8988T (cell line): Measurements from ENCODE around the gene KASH5.

Experiments used
- DNase-seq: peaks from one replicate; pipeline ENCODE4 v3.0.0; 2011

Gene KASH5

DNA sequence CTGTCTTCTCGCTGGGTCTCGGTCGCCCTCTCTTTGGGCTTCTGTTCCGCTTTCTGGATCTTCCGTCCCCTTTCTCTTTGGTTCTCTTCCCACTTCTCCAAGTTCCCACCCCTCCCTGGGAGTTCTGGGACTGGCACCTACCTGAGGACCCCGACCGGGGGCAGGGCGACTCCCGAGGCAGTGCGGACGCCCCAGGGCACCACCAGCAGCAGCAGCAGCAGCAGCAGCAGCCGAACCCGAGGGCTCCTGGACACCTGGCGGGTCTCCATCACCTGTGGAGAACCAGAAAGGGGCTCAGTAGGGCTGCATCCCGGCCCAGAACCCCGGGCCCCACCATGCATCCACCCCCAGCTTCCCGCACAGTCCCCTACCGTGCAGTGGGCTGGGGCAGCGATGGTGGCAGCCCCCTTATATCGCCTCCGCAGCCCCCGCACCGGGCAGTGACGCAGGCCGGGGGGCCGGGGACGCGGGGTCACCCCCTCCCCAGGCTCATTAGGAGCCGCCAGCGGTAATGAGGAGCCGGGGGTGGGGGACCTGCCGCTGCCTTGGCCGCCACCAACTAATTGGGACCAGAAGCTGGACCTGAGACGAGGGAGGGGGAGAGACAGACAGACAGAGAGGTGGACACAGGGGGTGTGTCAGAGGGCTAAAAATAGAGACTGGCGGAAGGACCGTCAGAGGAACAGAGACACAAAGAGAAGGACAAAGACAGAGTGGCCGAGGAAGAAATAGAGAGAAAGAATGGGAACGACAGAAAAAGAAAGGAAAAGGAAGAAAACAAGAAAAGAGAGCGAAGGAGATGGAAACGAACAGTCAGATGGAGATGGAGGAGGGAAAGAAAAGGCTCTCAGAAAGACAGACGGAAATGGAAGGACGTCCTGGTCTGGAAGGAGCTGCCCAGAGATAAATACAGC, 35.3 kb downstream of the KASH5 start, which contains the start of gene PTH2:
Gene PTH2, minus strand, starts transcription at position 371 of the 914 bp plus-strand sequence. Its CDS starts 102 bp downstream, at position 269.
- DNase-seq = no peak

DNA sequence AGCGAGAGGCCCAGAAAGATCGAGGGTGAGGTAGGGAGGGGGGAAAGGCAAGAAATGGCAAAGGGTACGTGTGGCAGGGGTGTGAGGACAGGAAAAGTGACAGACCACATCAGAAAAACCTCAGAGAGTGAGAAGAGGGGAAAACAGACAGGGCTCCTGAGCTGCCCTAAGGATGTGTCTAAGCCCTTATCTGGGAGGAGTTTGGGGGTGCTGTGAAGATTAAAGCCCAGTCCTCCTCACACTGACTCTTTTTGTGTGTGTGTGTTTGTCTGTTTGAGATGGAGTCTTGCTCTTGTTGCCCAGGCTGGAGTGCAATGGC, 35.9 kb downstream of the KASH5 start:
- no peak for DNase-seq

DNA sequence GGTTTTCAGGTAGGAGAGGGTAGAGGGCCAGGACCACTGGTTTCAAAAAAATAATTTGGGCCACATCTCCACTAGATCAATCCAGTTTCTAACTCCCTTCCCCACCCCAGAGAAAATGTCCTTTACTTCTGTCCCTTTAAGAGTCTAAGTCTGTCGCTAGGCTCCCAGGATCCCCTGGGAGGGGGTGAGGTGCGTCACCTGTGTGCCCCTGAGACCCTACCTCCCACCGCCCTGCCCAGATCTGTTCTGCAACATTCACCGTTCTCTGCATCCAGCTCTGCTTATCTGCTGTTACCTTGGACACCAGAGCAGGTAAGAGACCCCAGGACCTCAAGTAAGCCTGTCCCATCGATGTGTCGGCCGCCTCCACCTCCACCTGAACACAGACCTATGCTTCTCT, 37.1 kb downstream of the KASH5 start, which contains the start of gene GFY:
Gene GFY, plus strand, starts transcription at position 211 of the 400 bp plus-strand sequence. CDS start 1,043 bp downstream, outside the sequence.
- no peak for DNase-seq

DNA sequence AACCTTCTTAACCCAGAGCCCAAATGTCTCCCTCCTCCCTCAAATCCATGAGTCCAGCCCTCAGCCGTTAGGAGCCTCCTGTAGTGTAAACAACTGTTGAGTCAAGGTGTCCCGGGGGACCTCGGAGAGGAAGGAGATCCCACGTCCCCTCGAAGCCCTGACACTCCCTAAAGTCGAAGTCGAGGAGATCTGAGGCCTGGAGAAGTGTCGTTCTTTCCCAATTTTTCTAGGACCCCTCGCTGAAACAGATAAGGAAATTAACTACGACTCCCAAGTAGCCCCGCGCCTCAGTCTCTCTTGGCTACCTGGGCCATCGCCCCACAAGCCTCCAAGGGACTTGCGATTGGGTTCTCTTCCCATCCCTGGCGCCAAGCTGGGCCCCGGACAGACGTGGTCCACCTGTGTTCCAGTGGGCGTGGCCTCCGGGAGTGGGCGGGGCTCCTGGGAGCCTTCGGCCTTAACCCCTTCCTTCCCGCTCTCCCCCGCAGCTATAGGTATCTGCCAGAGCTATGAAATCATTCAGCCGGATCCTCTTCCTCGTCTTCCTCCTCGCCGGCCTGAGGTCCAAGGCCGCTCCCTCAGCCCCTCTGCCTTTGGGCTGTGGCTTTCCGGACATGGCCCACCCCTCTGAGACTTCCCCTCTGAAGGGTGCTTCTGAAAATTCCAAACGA, 38.0 kb downstream of the KASH5 start:
- no peak for DNase-seq

DNA sequence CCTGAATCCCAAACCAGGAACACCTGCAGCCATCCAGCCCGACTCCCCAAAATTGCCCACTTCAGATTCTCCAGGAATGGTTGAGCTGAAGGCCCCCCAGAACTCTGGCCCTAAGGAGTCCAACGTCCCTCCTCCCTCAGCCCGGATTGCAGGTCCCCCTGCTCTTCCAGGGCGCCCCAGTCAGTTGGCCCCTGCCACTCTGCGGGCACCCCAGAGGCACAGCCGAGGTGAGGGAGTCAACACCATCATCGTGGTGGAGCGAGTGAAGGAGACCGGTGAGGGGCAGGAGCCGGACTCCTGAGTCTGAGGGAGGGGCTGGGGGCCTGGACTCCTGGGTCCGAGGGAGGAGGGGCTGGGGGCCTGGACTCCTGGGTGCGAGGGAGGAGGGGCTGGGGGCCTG, 39.3 kb downstream of the KASH5 start:
- no peak for DNase-seq

DNA sequence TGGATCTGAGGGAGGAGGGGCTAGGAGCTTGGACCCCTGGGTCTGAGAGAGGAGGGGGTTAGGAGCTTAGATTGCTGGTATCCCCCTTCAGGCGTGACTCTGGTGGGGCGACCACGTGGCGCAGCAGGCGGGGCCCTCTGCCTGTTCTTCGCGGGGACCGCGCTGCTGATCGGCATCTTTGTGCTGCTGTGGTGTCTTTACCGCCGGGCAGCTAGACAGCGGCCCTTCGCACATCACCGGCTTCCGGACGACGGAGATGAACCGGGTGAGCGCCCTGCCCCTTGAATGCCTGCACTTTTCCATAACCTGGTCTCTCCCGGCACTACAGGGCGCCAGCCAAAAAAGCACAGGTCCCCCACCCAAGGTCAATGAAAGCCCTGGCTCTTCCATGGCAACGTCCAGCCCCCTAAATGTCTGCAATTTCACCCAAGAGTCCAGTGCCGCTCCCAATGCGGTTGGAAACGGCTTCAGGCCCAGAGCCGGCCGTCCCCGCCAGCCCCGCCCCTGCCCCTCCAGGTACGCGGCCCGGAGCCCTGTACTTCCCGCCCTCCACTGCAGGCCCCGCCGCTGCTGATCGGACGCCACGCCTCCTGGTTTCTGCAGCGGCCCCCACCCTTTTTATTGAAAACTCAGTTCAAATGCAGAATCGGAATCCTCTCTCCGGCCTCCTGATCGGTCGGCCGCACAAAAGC, 40.0 kb downstream of the KASH5 start:
- DNase-seq = no peak

DNA sequence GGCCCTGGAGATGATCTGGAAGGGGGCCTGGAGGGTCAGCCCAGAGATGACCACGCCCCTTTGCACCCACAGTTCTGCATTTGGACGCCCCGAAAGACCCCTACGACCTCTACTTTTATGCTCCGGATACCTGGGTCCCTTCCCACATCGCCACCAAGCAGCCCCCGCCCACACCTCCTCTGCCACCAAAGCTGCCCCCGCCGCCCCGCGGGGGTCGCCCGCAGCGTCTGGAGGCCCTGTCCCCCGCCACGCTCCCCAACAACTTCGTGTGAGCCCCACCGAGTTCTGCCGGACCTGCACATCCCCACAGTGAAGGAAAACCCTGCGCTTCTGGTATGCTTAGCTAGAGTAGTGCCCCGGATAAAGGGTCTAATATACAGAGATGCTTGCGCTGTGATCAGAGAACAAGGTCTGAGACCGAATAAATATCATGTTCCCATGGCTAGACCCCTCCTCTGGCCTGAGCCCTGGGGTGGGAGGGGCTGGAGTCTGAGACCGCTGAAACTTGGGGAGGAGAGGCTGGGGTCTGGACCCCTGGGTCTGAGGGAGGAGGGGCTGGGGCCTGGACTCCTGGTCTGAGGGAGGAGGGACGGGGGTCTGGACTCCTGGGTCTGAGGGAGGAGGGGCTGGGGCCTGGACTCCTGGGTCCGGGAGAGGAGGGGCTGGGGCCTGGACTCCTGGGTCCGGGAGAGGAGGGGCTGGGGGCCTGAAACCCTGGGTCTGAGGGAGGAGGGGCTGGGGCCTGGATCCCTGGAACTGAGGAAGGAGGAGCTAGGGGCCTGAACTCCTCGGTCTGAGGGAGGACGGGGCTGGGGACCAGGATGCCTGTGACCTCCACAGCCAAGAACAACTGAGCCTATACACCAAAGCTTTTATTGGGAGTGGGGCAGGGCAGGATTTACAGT, 40.8 kb downstream of the KASH5 start:
- DNase-seq = no peak

DNA sequence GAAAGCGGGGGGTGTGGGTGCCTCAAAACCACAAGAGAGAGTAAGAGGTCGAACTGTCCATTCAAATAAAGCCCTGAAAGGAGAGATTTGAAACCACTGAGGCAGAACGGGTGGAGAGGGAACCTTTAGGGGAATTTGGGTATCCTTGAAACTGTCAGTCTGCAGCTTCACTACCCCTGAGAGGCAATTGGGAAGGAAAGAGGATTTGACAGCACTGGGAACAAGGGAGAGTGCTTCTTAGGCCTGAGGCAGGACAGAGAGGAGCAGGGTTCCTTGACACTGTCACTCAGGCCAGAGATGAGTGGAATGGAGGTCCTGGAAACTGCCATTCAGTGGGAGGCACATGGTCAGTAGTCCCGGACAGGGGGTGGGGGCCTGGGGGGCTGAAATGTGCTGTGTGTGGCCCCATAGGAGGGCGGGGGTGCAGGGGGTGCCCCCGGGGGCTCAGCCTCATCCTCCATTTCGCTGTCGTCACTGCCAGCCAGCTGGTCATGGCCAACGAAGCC, 42.2 kb downstream of the KASH5 start:
- DNase-seq = no peak

DNA sequence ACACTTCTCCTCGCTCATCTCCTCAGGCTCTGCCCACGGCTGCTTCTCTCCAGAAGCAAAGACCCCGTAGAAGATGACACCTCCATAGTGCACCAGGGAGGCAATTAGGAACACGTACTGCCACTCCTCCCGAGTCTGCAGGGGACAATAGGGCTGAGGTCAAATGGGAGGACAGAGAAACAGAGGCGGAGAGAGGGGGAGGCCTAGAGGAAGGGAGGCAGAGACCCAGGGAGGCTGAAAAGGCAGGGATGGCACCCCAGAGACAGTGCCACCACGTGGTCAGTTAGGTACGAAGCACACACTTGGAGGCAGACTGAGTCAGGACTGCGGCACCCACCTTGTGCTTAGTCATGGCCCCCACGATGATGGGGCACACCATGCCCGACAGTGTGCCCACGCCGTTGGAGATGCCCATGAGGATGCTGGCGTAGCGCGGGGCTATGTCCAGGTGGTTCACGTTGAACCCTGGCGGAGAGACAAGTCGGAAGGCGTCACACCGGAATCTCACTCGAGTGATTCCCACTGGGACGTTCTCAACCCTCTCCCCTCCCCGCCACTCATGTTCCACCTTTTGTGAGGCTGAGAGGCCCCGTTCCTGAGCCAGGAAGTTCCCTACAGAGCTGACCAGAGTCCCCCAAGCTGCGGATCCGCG, 42.8 kb downstream of the KASH5 start:
- DNase-seq = no peak

DNA sequence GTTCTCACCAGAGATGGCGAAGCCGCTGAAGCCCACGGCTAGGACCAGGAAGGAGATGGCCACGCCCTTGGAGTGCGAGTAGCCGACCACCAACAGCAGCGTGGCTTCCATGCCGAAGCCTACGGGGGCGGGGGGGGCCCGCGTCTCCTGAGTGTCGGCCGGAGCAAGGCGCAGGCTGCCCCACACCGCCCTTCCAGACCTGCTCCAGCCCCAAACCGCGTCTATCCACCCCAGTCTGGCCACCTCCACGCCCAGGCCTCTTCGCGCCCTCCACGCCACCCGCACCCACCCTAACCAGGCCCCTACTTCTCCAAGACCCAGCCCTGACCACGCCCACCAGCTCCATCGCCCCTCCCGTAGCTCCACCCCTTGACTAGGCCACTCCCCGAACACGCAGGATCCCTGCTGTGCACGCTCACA, 43.3 kb downstream of the KASH5 start:
- no peak for DNase-seq

DNA sequence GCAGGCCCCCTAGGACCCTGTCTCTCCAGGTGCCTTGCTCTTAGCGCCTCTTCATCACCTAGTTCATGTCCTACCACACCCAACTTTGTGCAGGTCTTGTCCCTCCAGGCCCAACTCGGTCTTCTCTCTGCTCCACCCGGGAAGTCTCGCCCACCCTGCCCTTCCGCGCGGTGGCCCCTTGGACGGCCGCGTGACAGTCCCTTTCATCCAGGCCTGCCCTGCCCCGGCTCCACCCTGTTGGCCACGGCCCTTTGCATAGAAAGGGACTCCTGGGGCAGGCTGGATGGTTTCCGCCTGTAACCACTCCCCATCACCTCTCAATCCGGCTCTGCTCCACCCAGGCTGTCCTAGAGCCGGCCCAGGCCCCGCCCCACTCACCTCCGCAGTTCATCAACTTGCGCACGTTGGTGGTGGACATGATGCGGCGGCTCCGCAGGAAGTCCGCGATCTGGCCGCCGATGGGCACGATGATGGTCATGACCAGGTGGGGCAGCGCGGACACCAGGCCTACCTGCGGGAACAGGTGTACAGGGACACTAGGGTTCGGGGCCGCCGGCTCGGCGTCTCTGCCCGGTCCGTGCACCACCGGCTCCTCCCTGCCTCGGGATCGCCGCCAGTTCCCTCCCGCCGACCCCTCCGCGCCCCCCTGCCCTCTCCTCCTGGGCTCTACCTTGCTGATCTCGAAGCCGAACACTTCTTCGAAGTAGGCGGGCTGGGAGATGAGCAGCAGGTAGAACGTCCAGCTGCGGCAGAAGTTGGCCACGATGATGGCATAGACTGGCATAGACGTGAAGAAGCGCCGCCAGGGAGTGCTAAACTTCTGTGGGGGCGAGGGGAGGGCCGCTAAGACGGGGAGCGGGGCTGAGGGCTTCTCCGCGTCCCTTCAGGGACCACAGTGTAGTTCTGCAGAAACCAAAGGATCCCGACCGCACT, 44.4 kb downstream of the KASH5 start:
- no peak for DNase-seq

DNA sequence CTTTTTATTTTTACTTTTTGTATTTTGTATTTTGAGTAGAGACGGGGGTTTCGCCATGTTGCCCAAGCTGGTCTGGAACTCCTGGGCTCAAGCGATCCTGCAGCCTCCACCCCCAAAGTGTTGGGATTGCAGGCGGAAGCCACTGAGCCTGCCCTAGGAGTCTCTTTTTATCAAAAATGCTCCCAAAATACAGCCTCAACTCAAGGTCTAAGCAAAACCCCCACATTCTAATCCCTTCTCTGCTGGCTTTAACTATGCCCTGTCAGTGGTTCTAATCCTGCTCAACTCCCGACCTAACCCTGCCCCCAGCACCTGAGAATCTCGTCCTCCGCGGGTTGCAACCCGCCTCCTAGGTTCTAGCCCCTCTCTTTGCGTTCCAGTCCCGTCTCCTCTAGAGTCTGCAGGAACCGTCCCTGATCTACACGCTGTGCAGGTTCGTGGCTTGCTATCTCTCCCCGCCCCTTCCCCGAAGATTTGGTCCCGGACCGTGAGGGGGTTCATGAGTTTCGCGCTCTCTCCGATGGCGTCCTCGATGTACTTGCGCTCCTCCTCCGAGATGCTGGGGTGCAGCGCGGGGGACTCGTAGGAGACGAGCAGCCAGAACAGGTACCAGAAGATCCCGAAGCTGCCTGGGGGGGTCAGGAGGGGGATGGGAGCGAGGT, 45.3 kb downstream of the KASH5 start:
- DNase-seq = no peak

DNA sequence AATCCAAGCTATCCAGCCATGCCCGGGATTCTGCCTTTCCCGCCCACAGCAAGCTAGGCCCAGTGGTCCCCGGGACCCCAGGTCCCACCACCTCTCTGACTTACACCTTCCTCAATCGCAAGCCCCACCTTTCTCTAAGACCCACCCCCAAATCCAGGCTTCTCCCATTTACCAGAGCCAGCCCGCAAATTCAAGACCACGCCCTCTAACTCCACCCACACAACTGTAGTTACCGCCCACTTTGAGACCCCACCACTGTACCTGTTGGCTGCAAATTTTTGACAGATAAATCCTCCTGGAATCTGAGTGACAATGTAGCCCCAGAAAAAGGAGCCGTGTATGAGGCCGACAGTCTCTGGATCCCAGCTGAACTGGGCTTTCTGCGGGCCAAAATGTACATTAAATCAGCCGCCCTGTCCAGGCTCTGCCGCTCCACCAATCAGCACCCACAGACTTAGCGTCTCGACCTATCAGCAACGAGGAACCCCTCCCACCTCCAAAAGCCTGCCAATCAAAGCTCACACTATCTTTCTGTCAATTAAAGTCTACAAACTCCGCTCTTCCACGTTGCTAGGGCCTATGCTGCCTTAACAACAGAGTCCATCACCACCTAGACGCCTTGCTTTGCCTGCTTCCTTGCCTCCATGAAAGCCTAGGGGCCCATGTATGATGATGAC, 47.0 kb downstream of the KASH5 start:
- DNase-seq = no peak

DNA sequence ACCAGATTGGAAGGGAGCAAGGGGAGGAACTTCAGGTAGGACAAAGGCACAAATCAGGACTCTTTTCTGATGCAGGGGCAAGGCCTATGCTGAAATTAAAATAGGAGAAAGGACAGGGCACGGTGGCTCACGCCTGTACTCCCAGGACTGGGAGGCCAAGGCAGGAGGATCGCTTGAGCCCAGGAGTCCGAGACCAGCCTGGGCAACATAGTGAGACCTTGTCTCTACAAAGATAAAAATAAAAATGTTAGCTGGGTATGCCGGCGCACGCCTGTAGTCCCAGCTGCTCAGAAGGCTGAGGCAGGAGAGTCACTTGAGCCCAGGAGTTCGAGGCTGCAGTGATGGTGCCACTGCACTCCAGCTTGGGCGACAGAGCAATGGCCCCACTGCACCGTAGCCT, 47.6 kb downstream of the KASH5 start:
- no peak for DNase-seq

DNA sequence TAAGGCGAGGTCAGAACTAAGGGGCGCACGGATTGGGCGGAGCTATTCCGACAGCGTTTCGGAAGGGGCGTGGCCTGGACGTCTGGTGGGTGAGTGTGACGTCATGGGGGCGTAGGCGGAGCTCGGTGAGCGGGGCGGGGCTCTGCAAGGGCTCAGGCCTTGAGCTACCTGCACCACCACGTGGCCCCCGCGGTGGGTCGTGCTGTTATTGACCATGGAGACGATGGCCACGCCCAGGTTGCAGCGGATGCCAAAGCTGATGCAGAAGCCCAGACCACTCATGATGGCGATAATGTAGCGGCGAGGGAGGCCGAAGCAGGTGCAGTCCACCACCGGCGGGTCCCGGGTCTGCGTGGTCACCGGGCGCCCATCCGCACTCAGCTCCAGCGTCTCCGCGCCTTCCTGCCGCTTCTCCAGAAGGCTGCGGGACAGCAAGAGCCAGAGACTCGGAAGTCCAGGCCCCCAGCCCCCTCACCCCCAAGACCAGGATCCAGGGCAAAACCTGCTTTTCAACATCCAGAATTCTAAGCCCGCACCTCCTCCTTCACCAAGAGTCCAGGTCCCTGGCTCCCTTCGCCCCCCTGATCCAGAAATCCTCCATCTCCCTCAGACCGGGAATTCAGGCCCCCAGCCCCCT, 48.5 kb downstream of the KASH5 start:
- DNase-seq = no peak

DNA sequence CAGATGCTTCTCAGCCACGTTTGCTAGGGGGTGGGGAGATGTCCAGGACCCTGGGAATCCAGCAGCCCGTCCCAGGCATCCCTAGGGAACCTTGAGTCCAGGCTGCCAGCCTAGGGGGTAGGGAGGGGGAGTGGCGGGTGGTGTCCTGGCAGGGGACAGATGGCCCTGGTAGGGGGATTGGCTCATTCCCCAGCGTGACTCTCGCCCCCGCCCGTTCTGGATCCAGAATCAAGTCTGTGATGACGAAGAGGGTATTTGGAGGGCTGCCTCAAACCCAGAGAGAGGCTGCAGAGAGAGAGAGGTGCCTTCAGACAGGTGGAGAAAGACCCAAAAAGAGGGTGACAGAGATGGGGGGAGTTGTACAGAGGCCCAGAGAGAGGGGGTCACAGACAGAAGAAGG, 49.2 kb downstream of the KASH5 start:
- no peak for DNase-seq

DNA sequence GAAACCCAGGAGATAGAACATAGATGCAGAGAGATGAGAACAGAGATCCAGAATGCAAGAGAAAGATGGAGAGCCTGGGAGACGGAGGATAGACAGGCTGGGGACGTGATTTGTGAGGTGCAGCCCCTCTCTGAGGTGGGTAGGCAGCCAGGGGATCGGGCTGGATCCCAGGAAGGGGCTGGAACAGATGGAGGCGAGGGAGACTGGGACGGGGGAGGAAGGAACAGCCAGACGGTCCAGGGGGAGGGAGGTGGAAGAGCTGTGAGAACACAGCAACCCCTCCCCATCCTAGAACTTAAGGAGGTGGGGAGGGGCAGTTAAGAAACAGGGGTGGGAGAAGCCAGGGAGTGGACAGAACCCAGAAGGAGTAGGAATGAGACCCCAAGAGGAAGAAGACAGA, 50.2 kb downstream of the KASH5 start:
- no peak for DNase-seq

DNA sequence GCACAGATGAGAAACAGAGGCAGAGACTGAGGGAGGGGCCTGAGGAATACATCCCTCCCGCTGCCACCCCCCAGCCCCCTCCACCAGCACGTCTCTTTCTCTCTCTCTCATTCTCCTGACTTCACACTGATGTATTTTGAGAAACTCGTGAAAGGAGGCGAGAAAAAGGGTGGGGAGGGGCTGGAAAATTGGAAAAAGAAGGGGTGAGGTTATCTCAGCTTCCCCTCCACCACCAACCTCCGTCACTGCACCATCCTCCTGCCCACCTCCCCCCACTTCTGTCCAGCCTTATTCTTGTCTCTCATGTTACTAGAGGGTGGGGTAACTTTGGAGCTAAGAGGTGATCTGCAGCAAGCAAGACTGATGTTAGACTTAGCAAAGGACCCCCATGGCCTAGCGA, 51.8 kb downstream of the KASH5 start:
- DNase-seq = no peak
